Bronchial epithelial cell (primary cell): ENCODE results near the gene RNF121. TPM values are rescaled to one million over a fixed set of nuclear protein-coding genes. Genes with fewer than 3 reads are reported as not detected.

ENCODE experiments used
- DNase-seq: peaks from one replicate; pipeline ENCODE4 v3.0.0-alpha.2; 2010; ENCODE audit warnings: low read depth
- FAIRE-seq: peaks from 2 replicates; lab custom pipeline; 2011; peaks lifted over from hg19 to GRCh38; lab: Jason Lieb, UNC
- H3K27me3 ChIP-seq: 2 replicates; pipeline ENCODE4 v1.5.1; 2011; ENCODE audit warnings: low read length; ENCODE audit not compliant: control insufficient read depth, insufficient read depth
- H3K36me3 ChIP-seq: 2 replicates; pipeline ENCODE4 v1.5.1; 2011; ENCODE audit warnings: low read length; ENCODE audit not compliant: control insufficient read depth, insufficient read depth
- H3K4me3 ChIP-seq: 2 replicates; pipeline ENCODE4 v1.5.1; 2011; ENCODE audit warnings: mild to moderate bottlenecking, low read depth, low read length, control low read depth
- CTCF ChIP-seq: IDR thresholded peaks from 2 replicates; pipeline ENCODE4 v1.5.1; 2011; ENCODE audit warnings: mild to moderate bottlenecking, moderate library complexity, low read length, control low read depth, inconsistent platforms; ENCODE audit not compliant: insufficient read depth, severe bottlenecking
- total RNA-seq: library from RNA; depleted of rRNA; stranded (reverse); fragments of >200 nt; gene quantifications from 2 replicates; pipeline ENCODE4 v1.2.1, GENCODE V29; 2014

RNF121 gene
- total RNA-seq, 1 donor from 2014 or later, result 32.6 TPM

GRCh38 chr11:71997594-71997993 lies 68.7 kb downstream of the RNF121 start:
- FAIRE-seq (no peak), DNase-seq (no peak)
- H3K4me3 ChIP-seq, result no peak overlapping the region
- no peak for TF ChIP-seq CTCF
- H3K27me3 ChIP-seq, result no peaks in the 10 kb centered on the region
- H3K36me3 ChIP-seq, result peaks cover 1% of the 10 kb centered on the region

- H3K36me3 ChIP-seq, result peaks cover 1% of the 10 kb centered on the region
- no peak for TF ChIP-seq CTCF
- FAIRE-seq (no peak), DNase-seq (no peak)
- no peaks in the 10 kb centered on the region for H3K27me3 ChIP-seq
- no peak overlapping the region for H3K4me3 ChIP-seq
Observed at GRCh38 chr11:71998061-71998460, 69.2 kb downstream of the RNF121 start.

GRCh38 chr11:71998649-71999310 lies 69.9 kb downstream of the RNF121 start, which contains the start of gene IL18BP:
IL18BP (plus strand) TSS chr11:71998909; CDS start chr11:71999985, 1,076 bp downstream.
- FAIRE-seq (no peak), DNase-seq (no peak)
- peaks cover 3% of the 10 kb centered on the region for H3K36me3 ChIP-seq
- H3K4me3 ChIP-seq, result no peak within 1 kb of the TSS
- TF ChIP-seq CTCF, result no peak
- H3K27me3 ChIP-seq, result no peaks in the 10 kb centered on the region

- no peak for DNase-seq
- no peaks in the 10 kb centered on the region for H3K27me3 ChIP-seq
- FAIRE-seq, result no peak
- H3K36me3 ChIP-seq, result peaks cover 9% of the 10 kb centered on the region
- no peak overlapping the region for H3K4me3 ChIP-seq
- TF ChIP-seq CTCF, result no peak
Observed at GRCh38 chr11:71999362-71999761, 70.5 kb downstream of the RNF121 start.

GRCh38 chr11:71999798-72000197 lies 71.0 kb downstream of the RNF121 start:
- no peak for FAIRE-seq

More at GRCh38 chr11:71999798-72000197, 71.0 kb downstream of the RNF121 start:
- Histone ChIP-seq H3K4me3 (no peak overlapping the region), H3K36me3 (peaks cover 13% of the 10 kb centered on the region), H3K27me3 (no peaks in the 10 kb centered on the region)
- no peak for DNase-seq
- no peak for TF ChIP-seq CTCF
